ENCODE data around the gene PSTPIP1. TPM values are rescaled to one million over a fixed set of nuclear protein-coding genes. Genes with fewer than 3 reads are reported as not detected.

PSTPIP1 gene
- total and polyA plus RNA-seq, 8 donors, result 1.8 to 52.9 (median 3.4) TPM

GRCh38 chr15:77052556-77052955 is 57.6 kb downstream of the PSTPIP1 start:
- TF ChIP-seq CTCF (IDR thresholded peaks at IDR 0.05), result no peak

GRCh38 chr15:77053709-77054108 is 58.8 kb downstream of the PSTPIP1 start:
- Histone ChIP-seq H3K4me3 (no peak overlapping the region), H3K4me1 (peaks cover 0 to 14% of the 10 kb centered on the region in 2 donors), H3K36me3 (peaks cover 0 to 42% of the 10 kb centered on the region in 2 donors), H3K9me3 (no peaks in the 10 kb centered on the region), H3K27ac (no peak overlapping the region), H3K27me3 (no peaks in the 10 kb centered on the region)
- no peak for DNase-seq
- ATAC-seq, result peak; percentile 23
- intact Hi-C loops (cut with DNase I), result no loop called here
- no peak for TF ChIP-seq CTCF (IDR thresholded peaks at IDR 0.05)

More at GRCh38 chr15:77052556-77052955, 57.6 kb downstream of the PSTPIP1 start:
- Histone ChIP-seq H3K4me3 (no peak overlapping the region), H3K27me3 (no peaks in the 10 kb centered on the region), H3K36me3 (peaks cover 0 to 44% of the 10 kb centered on the region in 2 donors), H3K4me1 (peaks cover 0 to 14% of the 10 kb centered on the region in 2 donors), H3K9me3 (no peaks in the 10 kb centered on the region), H3K27ac (no peak overlapping the region)
- DNase-seq (no peak), ATAC-seq (no peak)
- intact Hi-C loops (cut with DNase I), result no loop called here

- Histone ChIP-seq H3K4me3 (no peak overlapping the region), H3K27ac (no peak overlapping the region), H3K9me3 (no peaks in the 10 kb centered on the region), H3K27me3 (no peaks in the 10 kb centered on the region), H3K4me1 (peaks cover 20 to 41% of the 10 kb centered on the region in 2 donors), H3K36me3 (peaks cover 0 to 22% of the 10 kb centered on the region in 2 donors)
- TF ChIP-seq CTCF (IDR thresholded peaks at IDR 0.05), result no peak
- DNase-seq (no peak), ATAC-seq (no peak)
- intact Hi-C loops (cut with DNase I), result no loop called here
These were observed 62.1 kb downstream of the PSTPIP1 start for GRCh38 chr15:77057072-77057471.

GRCh38 chr15:77057685-77058084 is 62.8 kb downstream of the PSTPIP1 start:
- no peak for ATAC-seq

GRCh38 chr15:77058468-77058867 is 63.5 kb downstream of the PSTPIP1 start:
- no peaks in the 10 kb centered on the region for H3K9me3 ChIP-seq
- ATAC-seq (no peak), DNase-seq (no peak)
- H3K27me3 ChIP-seq, result no peaks in the 10 kb centered on the region
- no peak for TF ChIP-seq CTCF (IDR thresholded peaks at IDR 0.05)
- intact Hi-C loops (cut with DNase I), result no loop called here
- no peak overlapping the region for H3K27ac ChIP-seq
- H3K36me3 ChIP-seq, result peaks cover 0 to 13% of the 10 kb centered on the region in 2 donors
- no peak overlapping the region for H3K4me3 ChIP-seq
- H3K4me1 ChIP-seq, result peaks cover 22 to 54% of the 10 kb centered on the region in 2 donors

More at GRCh38 chr15:77057685-77058084, 62.8 kb downstream of the PSTPIP1 start:
- TF ChIP-seq CTCF (IDR thresholded peaks at IDR 0.05), result no peak
- peaks cover 0 to 16% of the 10 kb centered on the region in 2 donors for H3K36me3 ChIP-seq
- DNase-seq, result no peak
- no peaks in the 10 kb centered on the region for H3K9me3 ChIP-seq
- no peak overlapping the region for H3K4me3 ChIP-seq
- H3K27ac ChIP-seq, result no peak overlapping the region
- peaks cover 20 to 46% of the 10 kb centered on the region in 2 donors for H3K4me1 ChIP-seq
- intact Hi-C loops (cut with DNase I), result no loop called here
- H3K27me3 ChIP-seq, result no peaks in the 10 kb centered on the region

All from left lung (tissue), 10 donors.